AG04450 (cell line): ENCODE data around the gene FUZ. TPM values are rescaled to one million over a fixed set of nuclear protein-coding genes. Genes with fewer than 3 reads are reported as not detected.

ENCODE experiments used
- CTCF ChIA-PET: fragments of 300-600, 350-600 bp; formaldehyde crosslinking; extraction: SDS; loops from one replicate; lab custom pipeline; 2022; ENCODE audit warnings: antibody characterized with exemption, inconsistent platforms; lab: Charles Lee
- POLR2A ChIA-PET: fragments of 350-600 bp; formaldehyde crosslinking; extraction: SDS; loops from one replicate; lab custom pipeline; 2021; ENCODE audit warnings: antibody characterized with exemption, inconsistent platforms; lab: Yijun Ruan, JAX
- DNase-seq: peaks from one replicate; pipeline ENCODE4 v3.0.0-alpha.2; 2011; ENCODE audit warnings: low read depth, low spot score
- H3K27ac ChIP-seq: one replicate; pipeline ENCODE4 v1.5.1; 2012; ENCODE audit warnings: low read depth, low read length, control low read depth
- H3K27me3 ChIP-seq: one replicate; pipeline ENCODE4 v1.6.0; 2012; ENCODE audit warnings: low read length; ENCODE audit not compliant: control insufficient read depth, insufficient read depth
- H3K4me3 ChIP-seq: 2 replicates; pipeline ENCODE4 v1.5.1; 2011; ENCODE audit warnings: mild to moderate bottlenecking, low read depth, low read length, control low read depth
- H3K9me3 ChIP-seq: 2 replicates; pipeline ENCODE4 v1.5.1; 2012; ENCODE audit warnings: low read length; ENCODE audit not compliant: control insufficient read depth, insufficient read depth
- CTCF ChIP-seq: IDR thresholded peaks from 2 replicates; pipeline ENCODE4 v1.5.1; 2011; ENCODE audit warnings: low read depth, low read length, control low read depth, inconsistent platforms
- polyA plus RNA-seq: library from polyadenylated mRNA; depleted of rRNA; stranded (reverse); fragments of >200 nt; gene quantifications from 2 replicates; pipeline ENCODE4 v1.2.3, GENCODE V29; 2011

FUZ gene
- polyA plus RNA-seq, 1 experiment = 9.0 TPM

- CTCF ChIA-PET = no interaction called here
These were observed 31.3 kb upstream of the FUZ start for GRCh38 chr19:49844138-49845095.

GRCh38 chr19:49843265-49843664 lies 30.2 kb upstream of the FUZ start:
- Histone ChIP-seq H3K27ac (no peak overlapping the region), H3K4me3 (no peak overlapping the region), H3K9me3 (no peaks in the 10 kb centered on the region; the same call in 1 of the 2 replicates), H3K27me3 (no peaks in the 10 kb centered on the region)
- no peak for TF ChIP-seq CTCF
- no peak for DNase-seq
- POLR2A ChIA-PET = interaction anchor here (0.7 kb wide), 1 partner anchor 84 kb away, joined by 6 read pairs; no protein-coding TSS in a partner anchor
- CTCF ChIA-PET = no interaction called here

More at GRCh38 chr19:49844138-49845095, 31.3 kb upstream of the FUZ start:
- Histone ChIP-seq H3K27me3 (no peaks in the 10 kb centered on the region), H3K9me3 (peaks cover 4% of the 10 kb centered on the region; the same call in 1 of the 2 replicates), H3K4me3 (no peak overlapping the region), H3K27ac (no peak overlapping the region)
- no peak for DNase-seq
- POLR2A ChIA-PET = no interaction called here
- no peak for TF ChIP-seq CTCF

GRCh38 chr19:49840736-49841249 lies 27.7 kb upstream of the FUZ start:
- POLR2A ChIA-PET = no interaction called here
- no peak overlapping the region for H3K4me3 ChIP-seq
- no peak for TF ChIP-seq CTCF
- no peak overlapping the region for H3K27ac ChIP-seq
- no peak for DNase-seq
- CTCF ChIA-PET = no interaction called here
- H3K9me3 ChIP-seq = no peaks in the 10 kb centered on the region; the same call in 1 of the 2 replicates
- no peaks in the 10 kb centered on the region for H3K27me3 ChIP-seq

- POLR2A ChIA-PET = no interaction called here
- CTCF ChIA-PET = no interaction called here
- no peak for TF ChIP-seq CTCF
- Histone ChIP-seq H3K27ac (no peak overlapping the region), H3K4me3 (no peak overlapping the region), H3K27me3 (no peaks in the 10 kb centered on the region), H3K9me3 (no peaks in the 10 kb centered on the region; the same call in 1 of the 2 replicates)
- no peak for DNase-seq
These were observed 27.2 kb upstream of the FUZ start for GRCh38 chr19:49840321-49840720.

- TF ChIP-seq CTCF = no peak
- POLR2A ChIA-PET = no interaction called here
- no peak for DNase-seq
- Histone ChIP-seq H3K27me3 (no peaks in the 10 kb centered on the region), H3K4me3 (no peak overlapping the region), H3K27ac (no peak overlapping the region), H3K9me3 (no peaks in the 10 kb centered on the region; the same call in 1 of the 2 replicates)
- CTCF ChIA-PET = no interaction called here
These were observed 26.6 kb upstream of the FUZ start for GRCh38 chr19:49839713-49840112.
